ENCODE results near the gene CCNK.

- TF ChIP-seq POLR2A (IDR thresholded peaks at IDR 0.05; ENCODE audit: low read length) (peak; percentile 91), GATA1 (IDR thresholded peaks at IDR 0.05; ENCODE audit: low read depth, low read length) (no peak)
Measured at GRCh38 chr14:99480917-99481744, at the start of gene CCNK.
